ENCODE data around the gene LPIN1. TPM values are rescaled to one million over a fixed set of nuclear protein-coding genes. Genes with fewer than 3 reads are reported as not detected.

The LPIN1 gene
- total RNA-seq, 2 experiments from 2014 or later: 31.9 to 36.5 TPM

DNA sequence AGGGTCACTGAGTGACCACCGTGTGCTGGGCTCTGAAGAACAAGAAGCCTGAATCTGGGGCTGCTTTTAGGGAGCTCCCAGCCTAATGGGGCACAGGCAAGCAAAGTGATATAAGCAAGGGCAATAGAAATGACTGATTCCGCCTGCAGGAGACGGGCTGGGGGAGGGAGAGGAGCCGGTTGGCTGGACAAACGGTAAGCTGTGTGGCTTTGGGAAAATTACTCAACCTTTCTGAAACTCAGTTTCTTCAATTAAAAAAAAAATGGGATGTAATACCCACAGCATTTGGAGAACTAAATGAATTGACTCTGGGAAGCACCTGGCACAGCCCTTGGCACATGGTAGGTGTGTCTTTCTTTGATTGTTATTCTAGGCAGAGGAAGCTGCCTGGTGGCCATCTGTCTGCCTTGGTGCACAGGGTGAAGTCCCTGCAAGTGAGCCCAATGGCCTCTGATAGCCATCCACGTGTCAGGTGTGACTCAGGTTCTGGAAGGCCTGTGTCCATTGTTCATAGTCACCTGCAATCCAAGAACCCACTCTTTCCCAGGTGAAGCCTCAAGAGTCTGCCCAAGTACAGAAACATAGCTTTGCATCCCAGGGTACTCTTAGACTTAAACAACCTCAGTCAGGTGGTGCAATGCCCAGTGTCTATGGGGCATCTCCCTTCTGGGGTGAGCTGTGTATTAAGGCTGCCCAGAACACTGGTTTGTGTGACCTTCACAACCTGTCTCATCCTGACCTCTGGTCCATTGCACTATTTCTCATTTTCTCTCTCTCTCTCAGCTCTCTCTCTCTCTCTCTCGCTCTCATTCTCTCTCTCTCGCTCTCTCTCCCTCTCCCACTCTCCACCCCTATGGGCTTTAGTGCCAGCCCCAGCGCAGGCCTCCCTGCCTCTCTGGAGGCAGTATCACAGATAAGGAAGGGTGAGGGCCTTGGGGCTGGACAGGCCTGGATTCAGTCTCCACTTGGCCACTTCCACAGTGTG lies 46.5 kb upstream of the LPIN1 start:
- TF ChIP-seq, protein P1, sequence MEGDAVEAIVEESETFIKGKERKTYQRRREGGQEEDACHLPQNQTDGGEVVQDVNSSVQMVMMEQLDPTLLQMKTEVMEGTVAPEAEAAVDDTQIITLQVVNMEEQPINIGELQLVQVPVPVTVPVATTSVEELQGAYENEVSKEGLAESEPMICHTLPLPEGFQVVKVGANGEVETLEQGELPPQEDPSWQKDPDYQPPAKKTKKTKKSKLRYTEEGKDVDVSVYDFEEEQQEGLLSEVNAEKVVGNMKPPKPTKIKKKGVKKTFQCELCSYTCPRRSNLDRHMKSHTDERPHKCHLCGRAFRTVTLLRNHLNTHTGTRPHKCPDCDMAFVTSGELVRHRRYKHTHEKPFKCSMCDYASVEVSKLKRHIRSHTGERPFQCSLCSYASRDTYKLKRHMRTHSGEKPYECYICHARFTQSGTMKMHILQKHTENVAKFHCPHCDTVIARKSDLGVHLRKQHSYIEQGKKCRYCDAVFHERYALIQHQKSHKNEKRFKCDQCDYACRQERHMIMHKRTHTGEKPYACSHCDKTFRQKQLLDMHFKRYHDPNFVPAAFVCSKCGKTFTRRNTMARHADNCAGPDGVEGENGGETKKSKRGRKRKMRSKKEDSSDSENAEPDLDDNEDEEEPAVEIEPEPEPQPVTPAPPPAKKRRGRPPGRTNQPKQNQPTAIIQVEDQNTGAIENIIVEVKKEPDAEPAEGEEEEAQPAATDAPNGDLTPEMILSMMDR (IDR thresholded peaks at IDR 0.05): no peak
- Mint-ChIP-seq H3K4me1 (ENCODE audit: low read depth) (no peaks in the 10 kb centered on the region), H3K4me3 (no peak overlapping the region), H3K36me3 (ENCODE audit: low read depth) (no peaks in the 10 kb centered on the region), H3K27me3 (no peaks in the 10 kb centered on the region), H3K27ac (no peak overlapping the region), H3K9me3 (no peaks in the 10 kb centered on the region)
- no peak for ATAC-seq
- intact Hi-C loops (cut with micrococcal nuclease): loop anchor here (10.0 kb wide), 1 partner anchor 45 kb away; the partner anchor contains the start of gene LPIN1
- ChIA-PET POLR2A (no interaction called here), CTCF (interaction anchor here (0.9 to 24.8 kb wide), 4 partner anchors 10 to 84 kb away, joined by 3 to 541 read pairs (median 4); no protein-coding TSS in a partner anchor)
- no peak for DNase-seq

DNA sequence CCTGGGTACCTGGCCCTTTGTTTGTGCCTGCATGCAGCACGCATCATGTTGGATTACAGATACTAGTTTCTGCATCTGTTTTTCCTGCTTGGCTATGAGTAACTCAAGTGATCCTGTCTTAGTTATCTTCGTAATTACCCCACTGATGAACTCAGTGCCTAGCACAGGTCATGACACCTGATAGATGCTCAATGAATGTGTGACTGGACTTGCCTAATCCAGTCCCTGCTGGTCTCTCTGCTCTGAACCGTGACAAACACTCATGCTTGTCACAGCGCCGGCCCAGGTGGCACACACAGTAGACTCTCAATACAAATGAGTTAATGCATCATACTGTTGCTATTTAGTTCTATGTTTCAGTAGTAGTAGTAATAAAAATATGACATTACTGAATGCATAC lies 45.2 kb upstream of the LPIN1 start:
- H3K27me3 Mint-ChIP-seq: no peaks in the 10 kb centered on the region

DNA sequence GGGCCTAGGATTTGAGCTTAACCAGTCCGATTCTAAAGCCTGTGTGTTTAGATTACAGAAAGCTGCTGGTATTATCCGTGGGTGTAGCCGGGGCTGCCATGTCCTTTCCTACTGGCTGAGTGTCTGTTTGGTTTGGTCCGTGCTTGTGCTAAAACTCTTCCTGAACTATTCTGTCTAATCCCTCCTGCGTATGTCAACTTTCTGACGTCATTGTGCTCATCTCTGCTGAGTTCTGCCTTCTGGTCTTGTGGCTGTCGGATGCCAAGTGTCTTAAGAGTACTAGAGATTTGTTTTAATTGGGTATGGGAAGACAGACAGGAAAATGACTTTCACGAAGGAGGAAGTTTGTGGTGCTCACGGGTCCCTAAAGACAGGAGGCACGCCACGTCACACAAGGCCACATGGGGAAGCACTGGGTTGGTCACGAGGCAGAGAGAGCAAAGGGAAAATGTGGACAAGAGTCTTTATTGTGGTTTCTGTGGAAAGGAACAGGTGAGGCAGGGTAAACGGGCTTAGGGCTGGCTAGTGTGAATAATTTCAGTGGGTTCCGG lies 44.6 kb upstream of the LPIN1 start:
- ATAC-seq (no peak), DNase-seq (no peak)
- ChIA-PET POLR2A (no interaction called here), CTCF (interaction anchor here (0.7 to 24.8 kb wide), 2 partner anchors 14 to 82 kb away, joined by 3 to 541 read pairs; no protein-coding TSS in a partner anchor)
- Mint-ChIP-seq H3K36me3 (ENCODE audit: low read depth) (no peaks in the 10 kb centered on the region), H3K27ac (no peak overlapping the region), H3K4me3 (no peak overlapping the region), H3K27me3 (no peaks in the 10 kb centered on the region), H3K9me3 (no peaks in the 10 kb centered on the region), H3K4me1 (ENCODE audit: low read depth) (no peaks in the 10 kb centered on the region)
- TF ChIP-seq, protein P1 (IDR thresholded peaks at IDR 0.05): no peak
- intact Hi-C loops (cut with micrococcal nuclease): no loop called here

More for the DNA sequence above, 45.2 kb upstream of the LPIN1 start:
- H3K27ac Mint-ChIP-seq: no peak overlapping the region
- TF ChIP-seq, protein P1 (IDR thresholded peaks at IDR 0.05): no peak
- DNase-seq (no peak), ATAC-seq (no peak)
- no peak overlapping the region for H3K4me3 Mint-ChIP-seq
- H3K4me1 Mint-ChIP-seq (ENCODE audit: low read depth): no peaks in the 10 kb centered on the region
- POLR2A ChIA-PET: no interaction called here
- CTCF ChIA-PET: interaction anchor here (0.7 to 24.8 kb wide), 3 partner anchors 11 to 83 kb away, joined by 3 to 541 read pairs (median 3); no protein-coding TSS in a partner anchor
- intact Hi-C loops (cut with micrococcal nuclease): no loop called here
- no peaks in the 10 kb centered on the region for H3K9me3 Mint-ChIP-seq
- no peaks in the 10 kb centered on the region for H3K36me3 Mint-ChIP-seq (ENCODE audit: low read depth)

DNA sequence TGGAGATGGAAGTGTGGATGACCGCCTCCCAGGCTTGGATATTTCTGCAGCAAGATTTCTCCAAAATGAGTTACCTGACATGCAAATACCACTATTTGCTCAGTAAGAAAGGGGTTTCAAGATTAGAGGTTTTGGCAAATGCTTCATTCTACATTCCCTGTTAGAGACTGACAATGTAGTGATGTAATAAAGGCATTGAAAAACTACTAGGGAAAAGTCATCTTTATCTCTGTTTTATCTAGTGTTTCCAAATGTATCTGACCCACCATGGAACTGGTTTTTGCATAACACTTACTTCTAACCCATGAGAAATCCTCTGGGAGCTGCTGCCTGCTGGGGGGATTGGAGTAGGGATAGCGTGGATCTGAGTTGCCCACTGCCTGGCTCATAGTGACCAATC lies 43.5 kb upstream of the LPIN1 start:
- H3K4me1 Mint-ChIP-seq (ENCODE audit: low read depth): no peaks in the 10 kb centered on the region
- TF ChIP-seq, protein P1 (IDR thresholded peaks at IDR 0.05): no peak
- ChIA-PET POLR2A (no interaction called here), CTCF (interaction anchor here (24.8 kb wide), 1 partner anchor 81 kb away, joined by 541 read pairs; no protein-coding TSS in a partner anchor)
- ATAC-seq (no peak), DNase-seq (no peak)
- H3K27ac Mint-ChIP-seq: no peak overlapping the region
- H3K36me3 Mint-ChIP-seq (ENCODE audit: low read depth): no peaks in the 10 kb centered on the region
- intact Hi-C loops (cut with micrococcal nuclease): no loop called here
- no peaks in the 10 kb centered on the region for H3K27me3 Mint-ChIP-seq
- no peaks in the 10 kb centered on the region for H3K9me3 Mint-ChIP-seq
- H3K4me3 Mint-ChIP-seq: no peak overlapping the region
